NOMO-1 treated with DMSO at 0.1 percent for 48 hours (cell line): ENCODE data around the gene HOXA9.

Experiments used
- DNase-seq: peaks from one replicate; lab custom pipeline; 2025; ENCODE audit not compliant: unreplicated experiment; lab: John Stamatoyannopoulos, UW

Gene HOXA9

DNA sequence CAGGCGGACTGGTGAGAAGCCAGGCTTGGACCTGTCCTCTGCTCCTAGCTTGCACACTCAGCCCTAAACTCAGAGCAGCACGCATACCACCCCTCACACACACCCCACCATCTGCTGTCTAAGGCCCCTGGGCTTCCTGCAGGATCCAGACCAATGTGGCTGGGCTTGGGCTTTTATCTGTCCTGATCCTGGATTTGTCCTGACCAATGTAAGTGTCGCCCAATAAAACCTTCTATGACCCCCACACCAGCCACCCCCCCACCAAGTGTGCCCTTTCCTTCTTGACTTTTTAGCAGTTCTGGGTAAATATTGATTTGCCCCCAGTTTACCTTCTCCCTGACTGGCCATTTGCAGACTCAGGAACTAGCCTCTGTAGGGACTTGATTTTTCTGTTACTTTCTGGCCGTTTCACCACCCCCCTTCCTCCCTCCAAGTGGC, 36.3 kb upstream of the HOXA9 start:
- no peak for DNase-seq

- DNase-seq, result peak; percentile 76
These were observed 35.6 kb upstream of the HOXA9 start for GRCh38 chr7:27200761-27201579.

DNA sequence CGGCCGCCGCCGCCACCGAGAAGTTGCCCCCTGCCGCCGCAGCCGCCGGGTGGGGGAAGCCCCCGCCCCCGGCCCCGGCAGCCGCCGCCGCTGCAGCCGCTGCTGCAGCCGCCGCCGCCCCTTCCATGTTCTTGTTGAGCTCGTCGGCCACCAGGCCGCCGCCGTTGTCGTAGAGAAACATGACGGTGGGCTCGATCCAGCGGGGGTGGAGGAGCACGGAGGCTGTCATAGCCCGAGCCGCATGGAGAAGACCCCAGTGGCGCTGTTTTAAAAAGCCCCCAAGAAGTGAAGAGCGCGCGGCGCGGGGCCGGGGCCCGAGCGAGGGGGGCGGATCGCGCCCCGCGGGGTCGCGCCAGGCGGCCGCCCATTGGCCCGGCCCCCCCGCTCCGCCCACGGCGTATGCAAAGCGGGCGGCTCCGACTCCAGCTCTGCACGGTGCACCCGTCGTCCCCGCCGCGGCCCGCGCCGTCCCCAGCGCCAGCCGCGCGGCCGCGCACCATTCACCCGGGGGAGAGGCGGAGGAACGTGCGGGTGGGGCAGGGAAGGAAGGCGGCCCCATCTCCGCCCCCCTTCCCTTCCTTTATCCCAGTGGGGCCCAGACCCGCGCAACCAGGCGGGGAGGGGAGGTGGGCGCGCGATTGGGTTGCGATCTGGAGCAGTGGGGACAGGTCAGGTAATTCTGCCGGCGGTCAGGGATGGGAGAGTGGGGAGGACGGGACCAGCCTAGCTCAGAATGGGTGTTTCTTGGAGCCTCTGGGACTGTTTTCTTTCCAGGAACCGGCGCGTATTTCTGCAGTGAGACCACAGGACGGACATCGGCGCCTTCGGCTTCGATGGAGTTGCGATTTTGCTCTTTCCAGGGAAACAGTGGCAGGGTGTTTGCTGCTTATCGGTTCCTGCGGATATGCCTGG, 34.8 kb upstream of the HOXA9 start, which contains the start of gene HOXA13:
Gene HOXA13 (minus strand): TSS at position 243 of the 912 bp plus-strand sequence. CDS start 14 bp downstream, at position 229.
- DNase-seq, result peak; percentile 64

DNA sequence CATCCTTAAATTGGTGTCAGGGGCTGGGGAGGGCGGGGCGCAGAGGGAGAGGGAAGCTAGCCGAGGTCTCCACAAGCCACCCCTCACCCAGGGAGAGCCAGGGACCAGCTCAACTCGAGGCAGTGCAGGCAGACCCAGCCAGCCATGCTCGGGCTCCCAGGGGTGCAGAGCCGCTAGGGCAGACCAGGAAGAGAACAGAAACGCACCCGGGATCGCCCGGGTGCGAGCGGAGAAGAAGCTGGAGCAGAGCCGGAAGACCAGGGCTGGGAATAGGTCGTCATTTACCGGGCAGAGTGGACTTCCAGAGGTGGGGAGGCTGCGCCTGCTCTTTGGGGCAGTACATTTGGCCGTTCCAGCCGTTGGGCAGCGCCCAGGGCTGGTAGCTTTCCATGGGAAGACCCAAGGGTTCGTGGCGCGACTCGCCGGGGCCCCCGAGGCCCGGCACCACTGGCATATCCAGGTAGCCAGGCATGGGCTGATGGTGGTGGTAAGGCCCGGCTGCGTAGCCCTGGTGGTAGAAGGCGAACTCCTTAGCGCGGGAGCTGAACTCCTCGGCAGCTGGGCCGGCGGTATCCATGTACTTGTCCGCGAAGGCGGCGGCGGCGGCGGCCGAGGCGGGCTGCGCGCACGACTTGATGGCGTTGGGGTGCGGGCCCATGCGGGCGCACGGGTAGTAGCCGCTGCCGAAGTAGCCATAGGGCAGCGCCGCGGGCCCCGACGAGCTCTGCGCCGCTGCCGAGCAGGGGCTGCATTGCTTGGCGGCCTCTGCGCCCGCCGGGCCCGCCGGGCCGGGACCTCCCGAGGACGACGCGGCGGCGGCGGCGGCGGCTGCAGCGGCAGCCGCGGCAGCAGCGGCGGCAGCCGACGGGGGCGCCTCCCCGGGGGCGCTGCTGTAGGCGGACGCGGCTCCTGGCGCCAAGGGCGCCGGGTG, 33.8 kb upstream of the HOXA9 start:
- DNase-seq, result no peak

- DNase-seq, result no peak
These were observed 33.0 kb upstream of the HOXA9 start for GRCh38 chr7:27198138-27198841.

- DNase-seq, result no peak
These were observed 32.1 kb upstream of the HOXA9 start for GRCh38 chr7:27197137-27198042.

- DNase-seq, result peak; percentile 80
These were observed 31.0 kb upstream of the HOXA9 start for GRCh38 chr7:27196287-27196767.

- DNase-seq, result no peak
These were observed 29.5 kb upstream of the HOXA9 start for GRCh38 chr7:27194686-27195379.

DNA sequence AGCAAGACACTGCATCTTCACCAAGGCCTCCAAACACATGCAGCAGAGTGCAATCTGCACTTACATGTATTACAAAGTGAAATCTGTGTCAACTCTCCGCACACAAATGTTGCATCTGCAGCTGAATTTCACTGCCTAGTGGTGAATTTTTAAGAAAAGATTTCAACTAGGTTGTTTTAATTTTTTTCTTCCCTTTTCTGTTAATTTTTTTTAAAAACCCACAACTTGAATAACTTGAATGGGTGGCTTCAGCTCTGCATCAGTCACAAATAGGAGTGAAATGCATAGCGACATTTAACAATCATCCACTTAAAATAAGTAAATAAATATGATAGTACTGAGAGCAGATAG, 28.6 kb upstream of the HOXA9 start:
- no peak for DNase-seq

DNA sequence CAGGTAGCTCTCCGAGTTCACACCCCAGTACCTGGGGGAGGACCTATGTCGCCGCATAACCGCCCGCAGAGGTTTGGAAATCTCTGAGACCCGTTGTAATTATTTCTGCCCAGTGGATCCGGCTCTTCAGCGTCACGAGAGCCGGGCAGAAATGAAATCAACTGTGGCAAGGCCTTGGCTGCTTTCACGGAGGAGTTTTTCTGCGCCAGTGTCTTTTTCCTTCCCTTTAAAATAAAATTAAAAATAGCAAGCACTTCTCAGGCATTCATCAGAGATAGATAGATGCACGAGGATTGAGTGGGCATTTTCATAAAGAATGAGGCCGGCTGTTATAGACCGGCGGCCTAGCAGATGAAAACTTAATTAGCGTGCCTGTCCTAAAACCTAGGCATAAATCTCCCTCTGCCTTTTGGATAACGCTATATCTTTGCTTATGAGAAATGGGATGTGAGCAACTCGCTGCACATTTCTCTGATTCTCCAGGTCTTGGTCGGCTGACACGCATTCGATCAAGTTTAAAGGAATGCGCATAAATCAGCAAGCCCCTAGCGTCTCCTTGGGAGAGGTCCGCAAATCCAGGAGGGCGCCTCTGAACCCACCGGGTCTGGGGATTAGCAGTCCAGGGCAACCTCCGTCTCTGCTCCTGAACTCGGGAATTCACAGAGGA, 28.1 kb upstream of the HOXA9 start:
- no peak for DNase-seq

DNA sequence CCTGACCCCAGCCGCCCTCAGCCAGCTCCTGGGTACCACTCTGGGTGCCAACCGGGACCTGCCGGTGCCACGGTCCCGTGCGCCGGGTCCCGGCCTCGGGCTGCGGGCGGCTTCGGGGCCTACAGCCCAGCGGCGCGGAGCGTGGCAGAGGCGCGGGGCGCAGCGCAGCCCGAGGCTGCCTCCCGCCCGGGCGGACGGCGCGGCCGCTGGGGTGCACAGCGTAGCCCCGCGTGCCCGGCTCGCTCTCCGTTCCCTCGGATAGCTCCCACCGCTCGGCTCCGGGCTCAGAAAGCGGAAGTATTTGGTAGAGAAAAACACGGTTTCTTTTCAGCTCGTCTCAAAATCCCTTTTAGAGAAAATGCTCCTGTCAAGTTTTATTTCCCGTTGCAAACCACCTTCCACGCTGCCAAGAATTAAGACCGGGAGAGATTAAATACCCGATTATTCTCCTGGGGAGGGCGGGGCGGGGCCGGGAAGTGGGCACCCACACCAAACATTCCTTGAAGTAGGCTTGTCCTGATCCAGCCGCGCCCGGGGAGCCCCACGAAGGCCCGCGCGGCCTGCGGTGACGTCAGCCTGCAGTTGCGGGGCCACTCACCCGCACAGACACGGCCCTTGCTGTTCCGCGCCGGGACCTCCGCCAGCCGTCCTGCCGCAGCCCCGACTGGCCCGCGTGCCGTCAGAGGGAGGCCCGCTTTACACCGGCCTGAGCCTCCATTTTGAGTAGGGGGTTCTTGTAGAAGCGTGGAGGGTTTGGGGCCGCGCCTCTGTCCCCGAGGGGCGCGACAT, 27.4 kb upstream of the HOXA9 start:
- DNase-seq, result peak; percentile 75

DNA sequence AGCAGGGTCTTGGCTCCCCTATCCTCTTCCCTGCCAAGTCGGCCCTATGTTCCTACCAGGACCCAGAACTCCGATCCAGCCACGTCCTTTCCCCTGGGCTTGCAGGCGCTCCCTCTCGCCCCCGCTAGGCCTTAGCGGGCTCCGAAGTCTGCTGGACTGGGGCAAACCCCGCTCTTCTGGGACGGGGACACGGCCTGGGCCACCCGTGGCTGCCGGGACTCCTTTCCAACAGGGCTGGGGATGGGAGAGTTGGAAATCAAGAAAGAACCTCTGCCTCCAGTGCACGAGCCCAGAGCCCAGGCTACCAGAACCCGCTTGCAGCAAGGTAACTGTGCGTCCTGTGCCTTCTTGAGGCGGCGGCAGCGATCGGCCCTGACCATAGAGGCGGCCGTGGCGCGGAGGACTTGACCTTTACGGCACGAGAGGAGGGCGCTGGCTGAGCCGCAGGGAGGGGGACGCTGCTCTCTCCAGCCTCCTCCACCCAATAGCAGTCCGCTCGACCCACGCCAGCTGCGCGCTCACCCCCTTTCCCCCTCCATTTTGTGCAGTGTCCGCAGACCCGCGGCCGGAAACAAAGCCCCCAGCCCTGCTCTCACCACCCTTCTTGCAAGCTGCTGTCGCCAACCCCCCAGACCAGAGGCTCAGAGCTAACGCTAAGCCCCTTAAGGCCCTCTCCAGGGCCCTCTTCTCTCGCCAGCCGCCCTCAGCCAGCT, 26.7 kb upstream of the HOXA9 start:
- no peak for DNase-seq

DNA sequence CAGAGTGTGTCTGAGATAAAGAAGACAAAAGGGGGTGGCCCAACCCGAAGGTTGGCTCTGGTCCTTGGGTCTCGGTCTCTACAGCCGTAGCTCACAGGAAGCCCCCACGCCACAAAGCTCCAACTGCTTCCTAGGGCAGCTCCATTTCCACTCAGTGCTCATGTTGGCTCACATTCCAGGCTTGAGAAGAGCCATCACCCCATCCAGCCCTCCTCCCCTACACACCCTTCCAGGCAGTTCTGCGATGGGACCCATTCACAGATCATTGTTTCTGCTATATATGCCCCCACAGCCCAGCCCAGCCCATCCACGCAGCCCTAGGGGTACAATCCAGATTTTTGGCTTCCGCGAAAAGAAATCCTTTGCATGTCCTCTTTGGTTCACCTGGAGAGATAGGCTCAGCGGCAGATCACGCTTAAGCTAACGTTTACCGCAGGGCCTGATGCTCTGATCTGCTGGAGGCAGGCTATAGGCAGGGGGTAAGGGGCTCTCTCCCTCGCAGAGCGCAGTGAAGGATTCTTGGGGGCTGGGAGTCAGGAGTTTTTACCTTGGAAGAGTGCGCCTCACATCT, 25.9 kb upstream of the HOXA9 start:
- DNase-seq, result no peak

GRCh38 chr7:27189997-27190748, 24.8 kb upstream of the HOXA9 start:
- DNase-seq, result no peak

GRCh38 chr7:27189295-27189996, 24.1 kb upstream of the HOXA9 start:
- DNase-seq, result no peak
